H9 (cell line): ENCODE measurements around the gene C17orf50. TPM values are rescaled to one million over a fixed set of nuclear protein-coding genes. Genes with fewer than 3 reads are reported as not detected.
A peak's percentile ranks its signal among the peaks of the same experiment; 100 is the strongest.

Source experiments
- DNase-seq: peaks from one replicate; pipeline ENCODE4 v3.0.0-alpha.2; 2017
- H2AFZ ChIP-seq: one replicate; pipeline ENCODE4 v1.6.1; 2013; ENCODE audit warnings: mild to moderate bottlenecking, low read length, control low read depth, moderate library complexity
- H2AK5ac ChIP-seq: 2 replicates; pipeline ENCODE4 v1.6.1; 2013; ENCODE audit warnings: low read length, control low read depth, mixed read lengths; ENCODE audit not compliant: insufficient read length
- H2BK120ac ChIP-seq: one replicate; pipeline ENCODE4 v1.6.1; 2013; ENCODE audit warnings: low read depth, mild to moderate bottlenecking, low read length, control low read depth, inconsistent platforms; ENCODE audit not compliant: poor library complexity, severe bottlenecking
- H2BK12ac ChIP-seq: 2 replicates; pipeline ENCODE4 v1.6.1; 2013; ENCODE audit warnings: low read length, control low read depth, mixed read lengths, low read depth; ENCODE audit not compliant: insufficient read length
- H2BK15ac ChIP-seq: 2 replicates; pipeline ENCODE4 v1.6.1; 2013; ENCODE audit warnings: low read depth, low read length, control low read depth
- H2BK20ac ChIP-seq: one replicate; pipeline ENCODE4 v1.6.1; 2013; ENCODE audit warnings: low read depth, mild to moderate bottlenecking, low read length, control low read depth, inconsistent platforms; ENCODE audit not compliant: poor library complexity, severe bottlenecking
- H2BK5ac ChIP-seq: 2 replicates; pipeline ENCODE4 v1.6.1; 2013; ENCODE audit warnings: low read length, control low read depth, mixed read lengths; ENCODE audit not compliant: insufficient read length
- H3K14ac ChIP-seq: 2 replicates; pipeline ENCODE4 v1.6.1; 2013; ENCODE audit warnings: low read length, control low read depth; ENCODE audit not compliant: insufficient read depth
- H3K18ac ChIP-seq: 2 replicates; pipeline ENCODE4 v1.6.1; 2013; ENCODE audit warnings: low read depth, mild to moderate bottlenecking, mixed read lengths, low read length, control low read depth; ENCODE audit not compliant: insufficient read length
- H3K23ac ChIP-seq: 2 replicates; pipeline ENCODE4 v1.6.1; 2013; ENCODE audit warnings: low read length, control low read depth, mixed read lengths, low read depth; ENCODE audit not compliant: insufficient read length
- H3K23me2 ChIP-seq: 2 replicates; pipeline ENCODE4 v1.6.1; 2013; ENCODE audit warnings: low read depth, mild to moderate bottlenecking, mixed read lengths, low read length, control low read depth; ENCODE audit not compliant: insufficient read length, poor library complexity, severe bottlenecking
- H3K27ac ChIP-seq: 2 replicates; pipeline ENCODE4 v1.5.1; 2013; ENCODE audit warnings: low read length, control low read depth, mixed read lengths, low read depth; ENCODE audit not compliant: insufficient read length
- H3K27me3 ChIP-seq: 2 replicates; pipeline ENCODE4 v1.6.1; 2013; ENCODE audit warnings: low read length, control low read depth, inconsistent platforms; ENCODE audit not compliant: insufficient read depth
- H3K4ac ChIP-seq: 2 replicates; pipeline ENCODE4 v1.6.1; 2013; ENCODE audit warnings: low read depth, mild to moderate bottlenecking, control low read depth, inconsistent platforms, low read length, moderate library complexity
- H3K4me1 ChIP-seq: 2 replicates; pipeline ENCODE4 v1.6.1; 2013; ENCODE audit warnings: low read length, control low read depth, inconsistent platforms; ENCODE audit not compliant: insufficient read depth
- H3K4me2 ChIP-seq: 2 replicates; pipeline ENCODE4 v1.6.1; 2013; ENCODE audit warnings: low read length, control low read depth, mixed read lengths; ENCODE audit not compliant: insufficient read length, insufficient read depth
- H3K56ac ChIP-seq: 2 replicates; pipeline ENCODE4 v1.6.1; 2013; ENCODE audit warnings: low read depth, mild to moderate bottlenecking, mixed read lengths, low read length, control low read depth; ENCODE audit not compliant: insufficient read length
- H3K79me1 ChIP-seq: 2 replicates; pipeline ENCODE4 v1.6.1; 2013; ENCODE audit warnings: low read depth, mild to moderate bottlenecking, moderate library complexity, low read length, control low read depth, inconsistent platforms; ENCODE audit not compliant: insufficient read depth, poor library complexity, severe bottlenecking
- H3K79me2 ChIP-seq: 2 replicates; pipeline ENCODE4 v1.6.1; 2013; ENCODE audit warnings: low read length, control low read depth, inconsistent platforms; ENCODE audit not compliant: insufficient read depth
- H3K9ac ChIP-seq: 2 replicates; pipeline ENCODE4 v1.6.1; 2013; ENCODE audit warnings: low read length, control low read depth, mixed read lengths; ENCODE audit not compliant: insufficient read length; ENCODE audit errors: extremely low read depth
- H3K9me3 ChIP-seq: one replicate; pipeline ENCODE4 v1.6.1; 2013; ENCODE audit warnings: low read depth, low read length, inconsistent platforms; ENCODE audit not compliant: control insufficient read depth
- H3T11ph ChIP-seq: one replicate; pipeline ENCODE4 v1.6.1; 2013; ENCODE audit warnings: mild to moderate bottlenecking, low read length, control low read depth, inconsistent platforms
- H4K20me1 ChIP-seq: one replicate; pipeline ENCODE4 v1.6.1; 2013; ENCODE audit not compliant: control insufficient read depth, insufficient read length, insufficient read depth
- H4K5ac ChIP-seq: 2 replicates; pipeline ENCODE4 v1.6.1; 2013; ENCODE audit warnings: low read depth, mild to moderate bottlenecking, mixed read lengths, low read length, control low read depth; ENCODE audit not compliant: insufficient read length
- H4K8ac ChIP-seq: replicated peaks from 2 replicates; pipeline ENCODE4 v1.6.1; 2013; ENCODE audit warnings: low read length, control low read depth, mixed read lengths, low read depth; ENCODE audit not compliant: insufficient read length
- H4K91ac ChIP-seq: 2 replicates; pipeline ENCODE4 v1.6.1; 2013; ENCODE audit warnings: low read depth, mild to moderate bottlenecking, moderate library complexity, mixed read lengths, low read length, control low read depth; ENCODE audit not compliant: insufficient read length
- H3K27ac Mint-ChIP-seq, 3 experiments: 2 replicates in 2 of 3; 3 replicates in 1 of 3; pipeline ENCODE4 v1.8.0; 2020 to 2021; ENCODE audit warnings: mixed read lengths in 3 of 3, mild to moderate bottlenecking in 1 of 3, moderate library complexity in 1 of 3
- H3K27me3 Mint-ChIP-seq: 2 replicates; pipeline ENCODE4 v1.8.0; 2021; ENCODE audit warnings: low read depth, mild to moderate bottlenecking, moderate library complexity, mixed read lengths
- H3K36me3 Mint-ChIP-seq, 3 experiments: 2 replicates in 2 of 3; 3 replicates in 1 of 3; pipeline ENCODE4 v1.8.0; 2020 to 2021; ENCODE audit warnings: low read depth in 3 of 3, mixed read lengths in 3 of 3; ENCODE audit not compliant: insufficient read depth in 1 of 3
- H3K4me1 Mint-ChIP-seq, 2 experiments: 2 replicates each; pipeline ENCODE4 v1.8.0; 2020; ENCODE audit warnings: mixed read lengths in 2 of 2
- H3K4me3 Mint-ChIP-seq, 2 experiments: 2 replicates in 1 of 2; 3 replicates in 1 of 2; pipeline ENCODE4 v1.8.0; 2020 to 2021; ENCODE audit warnings: mild to moderate bottlenecking in 2 of 2, mixed read lengths in 2 of 2, moderate library complexity in 1 of 2
- H3K9me3 Mint-ChIP-seq, 2 experiments: 2 replicates in 1 of 2; 3 replicates in 1 of 2; pipeline ENCODE4 v1.8.0; 2020; ENCODE audit warnings: mild to moderate bottlenecking in 2 of 2, mixed read lengths in 2 of 2, moderate library complexity in 1 of 2
- CTCF ChIP-seq: fragments of 200-600 bp; sonication (generic); conservative IDR thresholded peaks from 3 replicates; pipeline ENCODE4 v1.8.0; 2021; ENCODE audit warnings: antibody characterized with exemption, mild to moderate bottlenecking
- WGBS: extraction: QIAGEN DNeasy Blood & Tissue Kit; methylation state at CpG from one replicate; pipeline ENCODE4 v1.1.7; 2013; ENCODE audit warnings: missing lambda C conversion rate, low lambda C conversion rate, mixed read lengths; ENCODE audit not compliant: insufficient read length; ENCODE audit errors: extremely low coverage; 5-methylcytosine and 5-hydroxymethylcytosine counted together
- total RNA-seq: library from RNA; stranded (reverse); gene quantifications from 2 replicates; pipeline ENCODE4 v1.2.1, GENCODE V29; 2021

C17orf50 gene
- total RNA-seq, 1 experiment from 2014 or later, result not detected

DNA sequence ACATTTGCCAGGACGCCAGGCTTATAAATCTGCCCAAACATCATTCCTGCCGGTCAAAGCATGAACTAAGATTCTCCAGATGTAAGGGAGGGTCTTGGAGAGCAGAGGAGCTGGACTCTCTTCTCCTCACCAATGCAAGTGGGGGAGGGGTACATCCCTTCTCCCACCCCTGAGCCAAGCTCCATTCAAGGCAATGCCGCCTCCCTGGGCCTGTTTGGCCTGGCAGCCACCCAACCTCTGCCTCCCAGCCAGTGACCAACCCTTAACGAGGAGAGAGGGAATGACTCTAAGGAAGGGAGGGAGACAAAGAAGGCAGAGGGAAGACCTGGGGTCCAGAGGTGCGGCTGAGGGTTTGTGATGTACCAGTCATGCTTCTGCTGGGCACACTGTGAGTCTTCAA is 13.8 kb downstream of the C17orf50 start:
- Mint-ChIP-seq H3K27ac (peak overlapping the region in 1 of 3 experiments; percentile 65; a peak in 1 of 7 replicates), H3K4me1 (peaks cover 31 to 34% of the 10 kb centered on the region in 2 experiments), H3K36me3 (no peaks in the 10 kb centered on the region), H3K4me3 (no peak overlapping the region), H3K9me3 (no peaks in the 10 kb centered on the region; a peak in 1 of 5 replicates), H3K27me3 (peaks cover 5% of the 10 kb centered on the region)
- no peak overlapping the region for H2BK12ac ChIP-seq
- H2BK20ac ChIP-seq, result no peak overlapping the region
- no peaks in the 10 kb centered on the region for H3K9me3 ChIP-seq
- DNase-seq, result no peak
- H2BK15ac ChIP-seq, result no peak overlapping the region
- H4K20me1 ChIP-seq, result no peaks in the 10 kb centered on the region
- no CpG with 5 or more reads among the region's 5 CpGs for WGBS
- no peak overlapping the region for H3K27ac ChIP-seq
- no peaks in the 10 kb centered on the region for H3K23me2 ChIP-seq
- no peak overlapping the region for H3K4me2 ChIP-seq
- no peak overlapping the region for H4K5ac ChIP-seq
- H2BK120ac ChIP-seq, result no peak overlapping the region
- no peak overlapping the region for H2BK5ac ChIP-seq
- no peak overlapping the region for H3K14ac ChIP-seq
- H2AK5ac ChIP-seq, result no peak overlapping the region
- no peak overlapping the region for H3K9ac ChIP-seq
- no peak overlapping the region for H4K8ac ChIP-seq
- H3K27me3 ChIP-seq, result no peaks in the 10 kb centered on the region
- no peaks in the 10 kb centered on the region for H3K79me2 ChIP-seq
- H3T11ph ChIP-seq, result no peak overlapping the region
- no peak overlapping the region for H3K56ac ChIP-seq
- no peak overlapping the region for H4K91ac ChIP-seq
- H3K4ac ChIP-seq, result no peak overlapping the region
- no peak overlapping the region for H3K18ac ChIP-seq
- H2AFZ ChIP-seq, result no peak overlapping the region
- H3K79me1 ChIP-seq, result no peaks in the 10 kb centered on the region
- no peak overlapping the region for H3K23ac ChIP-seq
- H3K4me1 ChIP-seq, result peaks cover 6% of the 10 kb centered on the region; the same call in 1 of the 2 replicates
- no peak for TF ChIP-seq CTCF
